22Rv1 (cell line): ENCODE results near the gene ANO7.

Experiments
- H3K27ac ChIP-seq: fragments of 450-650 bp; 2 replicates; pipeline ENCODE4 v1.5.1; 2017
- ZFX ChIP-seq: fragments of 450-650 bp; IDR thresholded peaks from 2 replicates; pipeline ENCODE4 v1.6.1; 2017; ENCODE audit warnings: antibody characterized with exemption, borderline replicate concordance
- TF ChIP-seq, protein P1 (sequence below): fragments of 450-650 bp; IDR thresholded peaks from 2 replicates; pipeline ENCODE4 v1.5.1; 2017; ENCODE audit warnings: mild to moderate bottlenecking

The ANO7 gene

DNA sequence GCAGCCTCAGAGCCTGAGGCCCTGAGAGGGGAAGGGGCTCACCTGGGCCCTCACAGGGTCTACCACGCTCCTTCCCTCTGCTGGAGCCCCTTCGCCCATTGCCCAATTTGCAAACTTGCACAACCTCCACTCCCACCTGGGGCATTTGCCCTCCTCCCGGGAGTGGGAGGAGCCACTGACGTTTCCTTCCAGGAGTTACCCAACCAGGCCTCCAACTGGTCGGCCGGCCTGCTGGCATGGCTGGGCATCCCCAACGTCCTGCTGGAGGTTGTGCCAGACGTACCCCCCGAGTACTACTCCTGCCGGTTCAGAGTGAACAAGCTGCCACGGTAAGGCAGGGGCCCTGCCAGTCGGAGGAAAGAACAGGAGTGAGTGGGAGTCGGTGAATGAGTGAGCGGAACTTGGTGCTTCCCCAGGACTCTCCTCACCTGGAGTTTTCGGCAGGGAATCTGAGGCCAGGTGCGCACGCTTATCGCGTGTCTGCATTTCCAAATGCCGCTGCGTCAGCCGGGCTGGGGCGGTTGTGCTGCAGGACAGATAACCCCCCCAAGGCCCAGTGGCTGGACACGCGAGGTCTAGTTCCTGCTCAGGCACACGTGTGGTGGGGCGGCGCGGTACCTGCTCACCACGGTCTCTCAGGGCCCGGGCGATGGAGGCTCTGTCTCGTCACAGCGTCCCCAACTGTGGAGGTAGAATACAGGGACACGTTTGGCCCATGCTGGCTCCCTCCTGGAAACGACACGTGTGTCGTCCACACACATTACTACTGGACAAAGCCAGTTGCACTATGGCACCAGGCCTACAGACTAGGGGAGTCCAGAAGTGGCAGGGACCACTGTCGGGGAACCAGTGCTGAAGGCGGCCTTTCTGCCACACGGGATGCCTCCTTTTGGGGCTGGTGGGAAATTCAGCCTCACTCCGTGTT lies 11.7 kb downstream of the ANO7 start:
- no peak overlapping the region for H3K27ac ChIP-seq
- TF ChIP-seq ZFX, result no peak
- TF ChIP-seq, protein P1, sequence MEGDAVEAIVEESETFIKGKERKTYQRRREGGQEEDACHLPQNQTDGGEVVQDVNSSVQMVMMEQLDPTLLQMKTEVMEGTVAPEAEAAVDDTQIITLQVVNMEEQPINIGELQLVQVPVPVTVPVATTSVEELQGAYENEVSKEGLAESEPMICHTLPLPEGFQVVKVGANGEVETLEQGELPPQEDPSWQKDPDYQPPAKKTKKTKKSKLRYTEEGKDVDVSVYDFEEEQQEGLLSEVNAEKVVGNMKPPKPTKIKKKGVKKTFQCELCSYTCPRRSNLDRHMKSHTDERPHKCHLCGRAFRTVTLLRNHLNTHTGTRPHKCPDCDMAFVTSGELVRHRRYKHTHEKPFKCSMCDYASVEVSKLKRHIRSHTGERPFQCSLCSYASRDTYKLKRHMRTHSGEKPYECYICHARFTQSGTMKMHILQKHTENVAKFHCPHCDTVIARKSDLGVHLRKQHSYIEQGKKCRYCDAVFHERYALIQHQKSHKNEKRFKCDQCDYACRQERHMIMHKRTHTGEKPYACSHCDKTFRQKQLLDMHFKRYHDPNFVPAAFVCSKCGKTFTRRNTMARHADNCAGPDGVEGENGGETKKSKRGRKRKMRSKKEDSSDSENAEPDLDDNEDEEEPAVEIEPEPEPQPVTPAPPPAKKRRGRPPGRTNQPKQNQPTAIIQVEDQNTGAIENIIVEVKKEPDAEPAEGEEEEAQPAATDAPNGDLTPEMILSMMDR, result no peak

DNA sequence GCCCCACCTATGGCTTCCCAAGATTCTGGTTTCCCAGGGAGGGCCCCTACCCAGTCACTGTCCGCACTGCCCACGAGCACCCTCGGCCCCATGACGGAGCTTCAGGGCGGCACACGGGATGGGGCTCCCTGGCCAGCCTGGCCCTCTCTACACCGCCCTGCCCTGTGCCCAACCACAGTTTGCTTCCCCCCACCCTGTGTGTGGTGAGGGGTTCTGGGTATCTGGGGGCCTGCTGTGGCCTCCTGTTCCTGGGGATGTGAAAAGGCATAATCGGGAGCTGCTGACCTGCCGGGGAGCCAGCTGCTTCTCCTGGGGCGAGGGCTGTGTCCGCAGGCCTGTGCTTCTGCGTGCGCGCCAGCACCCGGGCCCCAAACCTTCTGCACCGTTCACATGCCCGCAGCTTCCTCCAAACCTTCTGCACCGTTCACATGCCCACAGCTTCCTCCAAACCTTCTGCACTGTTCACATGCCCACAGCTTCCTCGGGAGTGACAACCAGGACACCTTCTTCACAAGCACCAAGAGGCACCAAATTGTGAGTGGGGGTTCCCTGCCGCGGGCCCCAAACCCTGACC lies 12.4 kb downstream of the ANO7 start:
- no peak overlapping the region for H3K27ac ChIP-seq
- TF ChIP-seq, protein P1, result no peak
- no peak for TF ChIP-seq ZFX

DNA sequence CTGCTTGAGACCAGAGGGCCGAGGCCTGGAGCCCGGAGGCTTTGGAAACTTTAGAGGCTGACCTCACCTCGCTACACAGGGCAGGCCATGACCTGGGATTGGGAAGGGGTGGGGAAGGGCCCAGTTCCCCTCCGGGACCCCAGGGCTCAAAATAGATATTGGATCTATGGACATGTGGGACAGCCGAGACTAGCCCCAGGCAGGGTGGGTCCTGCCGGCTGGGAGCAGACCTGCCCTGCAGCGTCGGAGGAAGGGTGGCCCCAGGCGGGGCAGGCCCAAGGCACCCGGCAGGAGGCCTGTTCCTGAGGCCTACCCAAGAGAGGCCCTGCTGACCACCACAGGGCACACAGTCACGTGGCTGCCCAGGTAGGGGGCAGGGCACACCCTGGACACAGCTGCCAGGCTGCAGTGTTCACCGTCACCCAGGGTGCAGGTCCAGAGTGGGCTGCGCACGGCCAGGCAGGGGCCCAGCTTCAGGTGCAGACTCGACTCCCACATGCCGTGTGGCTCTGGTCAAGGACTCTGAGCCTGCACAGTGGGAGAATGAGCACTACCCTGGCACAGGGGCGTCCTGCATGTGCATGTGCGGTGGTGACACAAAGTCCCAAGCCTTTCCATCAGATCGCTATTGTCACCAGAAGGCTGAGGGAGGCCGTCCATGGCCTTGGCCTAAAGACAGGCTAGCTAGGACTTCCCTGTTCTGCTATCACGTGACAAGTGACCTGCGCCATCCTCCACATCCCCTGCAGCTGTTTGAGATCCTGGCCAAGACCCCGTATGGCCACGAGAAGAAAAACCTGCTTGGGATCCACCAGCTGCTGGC lies 13.2 kb downstream of the ANO7 start:
- no peak overlapping the region for H3K27ac ChIP-seq
- TF ChIP-seq, protein P1, result no peak
- no peak for TF ChIP-seq ZFX

DNA sequence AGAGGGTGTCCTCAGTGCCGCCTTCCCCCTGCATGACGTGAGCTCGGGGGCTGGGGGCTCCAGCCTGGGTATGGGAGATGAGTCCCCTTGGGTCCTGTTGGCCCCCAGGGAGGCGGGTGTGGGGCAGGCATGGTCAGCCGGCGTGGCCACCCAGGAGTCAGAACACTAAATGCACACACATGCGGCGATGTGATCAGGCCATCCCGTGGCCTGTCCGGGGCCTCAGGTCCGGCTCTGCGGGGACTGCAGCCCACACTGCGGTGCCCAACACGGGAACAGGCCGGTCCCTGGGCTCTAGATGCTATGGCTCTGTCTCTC lies 13.8 kb downstream of the ANO7 start:
- H3K27ac ChIP-seq, result no peak overlapping the region
- TF ChIP-seq ZFX, result no peak
- TF ChIP-seq, protein P1, result no peak

DNA sequence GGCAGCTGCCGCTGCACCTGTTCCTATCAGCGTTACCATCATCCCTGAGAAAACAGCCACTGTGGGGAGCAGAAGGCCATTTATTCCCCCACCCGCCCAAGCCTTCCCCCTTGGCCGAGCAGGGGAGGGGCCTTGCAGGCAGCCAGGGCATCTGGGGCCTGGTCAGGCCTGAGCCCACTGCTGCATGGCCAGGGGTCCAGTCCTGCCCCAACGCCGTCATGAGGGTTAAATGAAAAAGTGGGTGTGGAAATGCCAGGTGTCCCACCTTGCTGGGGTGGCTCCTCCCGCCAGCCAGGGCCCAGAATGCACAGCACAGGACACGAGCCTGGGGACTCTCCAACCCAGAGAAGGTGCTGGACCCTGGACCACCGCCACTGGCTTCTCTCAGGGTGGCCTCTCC lies 14.2 kb downstream of the ANO7 start:
- no peak overlapping the region for H3K27ac ChIP-seq
- TF ChIP-seq ZFX, result no peak
- TF ChIP-seq, protein P1, result no peak

DNA sequence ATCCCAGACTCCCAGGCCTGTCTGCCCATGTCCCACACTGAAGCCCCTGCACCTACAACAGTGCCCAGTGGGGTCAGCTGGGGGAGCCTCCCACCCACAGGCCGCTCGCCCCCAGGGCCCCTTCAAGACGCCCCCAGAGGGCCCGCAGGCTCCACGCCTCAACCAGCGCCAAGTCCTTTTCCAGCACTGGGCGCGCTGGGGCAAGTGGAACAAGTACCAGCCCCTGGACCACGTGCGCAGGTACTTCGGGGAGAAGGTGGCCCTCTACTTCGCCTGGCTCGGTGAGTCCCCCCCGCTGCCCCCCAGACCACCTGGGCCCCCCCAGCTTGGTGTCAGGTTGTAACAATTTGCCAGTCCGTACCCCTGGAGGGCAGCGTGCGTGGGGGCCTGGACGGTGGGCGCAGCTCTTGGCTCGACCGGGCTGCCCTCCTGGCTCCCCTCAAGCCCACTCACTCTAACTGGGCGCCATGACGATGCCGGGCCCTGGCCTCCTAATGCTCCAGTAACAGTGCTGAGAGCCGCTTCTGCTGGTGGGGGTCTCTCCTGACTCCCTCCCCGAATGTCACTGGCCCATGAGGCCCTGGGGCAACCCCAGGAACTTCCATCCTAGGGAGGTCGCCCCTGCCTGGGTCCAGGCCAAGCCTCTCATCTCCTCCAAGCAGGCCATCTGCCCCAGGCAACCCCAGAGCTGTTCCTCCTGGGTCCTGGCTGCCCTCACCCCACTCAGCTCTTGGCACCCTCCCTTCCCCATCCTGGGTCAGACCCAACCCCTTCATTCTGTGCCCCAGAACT lies 14.9 kb downstream of the ANO7 start:
- TF ChIP-seq, protein P1, result no peak
- no peak for TF ChIP-seq ZFX
- no peak overlapping the region for H3K27ac ChIP-seq
